Measurements from ENCODE around the gene KCTD14.

The KCTD14 gene

GRCh38 chr11:77981346-77981947 lies 41.6 kb downstream of the KCTD14 start:
- DNase-seq (ENCODE audit: extremely low read depth, insufficient read length), result no peak
- peaks cover 5% of the 10 kb centered on the region for H3K36me3 ChIP-seq (ENCODE audit: control insufficient read depth, insufficient read depth, low read length)

GRCh38 chr11:77968337-77968736 lies 54.7 kb downstream of the KCTD14 start:
- DNase-seq (ENCODE audit: extremely low read depth, insufficient read length), result no peak
- TF ChIP-seq CTCF (IDR thresholded peaks at IDR 0.05; ENCODE audit: insufficient read depth, low read length, poor library complexity, severe bottlenecking), result no peak
- H3K36me3 ChIP-seq (ENCODE audit: control insufficient read depth, insufficient read depth, low read length), result peaks cover 2% of the 10 kb centered on the region; the same call in 1 of the 2 replicates
- H3K27me3 ChIP-seq (replicated peaks; ENCODE audit: control insufficient read depth, insufficient read depth, low read length), result no peaks in the 10 kb centered on the region
- H3K4me3 ChIP-seq (replicated peaks; ENCODE audit: low read depth, low read length), result no peak overlapping the region

More at GRCh38 chr11:77981346-77981947, 41.6 kb downstream of the KCTD14 start:
- TF ChIP-seq CTCF (IDR thresholded peaks at IDR 0.05; ENCODE audit: insufficient read depth, low read length, poor library complexity, severe bottlenecking), result no peak
- no peaks in the 10 kb centered on the region for H3K27me3 ChIP-seq (replicated peaks; ENCODE audit: control insufficient read depth, insufficient read depth, low read length)
- H3K4me3 ChIP-seq (replicated peaks; ENCODE audit: low read depth, low read length), result no peak overlapping the region

GRCh38 chr11:77967753-77968152 lies 55.3 kb downstream of the KCTD14 start:
- H3K27me3 ChIP-seq (replicated peaks; ENCODE audit: control insufficient read depth, insufficient read depth, low read length), result no peaks in the 10 kb centered on the region
- no peak for TF ChIP-seq CTCF (IDR thresholded peaks at IDR 0.05; ENCODE audit: insufficient read depth, low read length, poor library complexity, severe bottlenecking)
- no peak for DNase-seq (ENCODE audit: extremely low read depth, insufficient read length)
- H3K4me3 ChIP-seq (replicated peaks; ENCODE audit: low read depth, low read length), result no peak overlapping the region
- peaks cover 2% of the 10 kb centered on the region; the same call in 1 of the 2 replicates for H3K36me3 ChIP-seq (ENCODE audit: control insufficient read depth, insufficient read depth, low read length)

- peaks cover 2% of the 10 kb centered on the region; the same call in 1 of the 2 replicates for H3K36me3 ChIP-seq (ENCODE audit: control insufficient read depth, insufficient read depth, low read length)
- no peak for TF ChIP-seq CTCF (IDR thresholded peaks at IDR 0.05; ENCODE audit: insufficient read depth, low read length, poor library complexity, severe bottlenecking)
- H3K27me3 ChIP-seq (replicated peaks; ENCODE audit: control insufficient read depth, insufficient read depth, low read length), result no peaks in the 10 kb centered on the region
- DNase-seq (ENCODE audit: extremely low read depth, insufficient read length), result no peak
- no peak overlapping the region for H3K4me3 ChIP-seq (replicated peaks; ENCODE audit: low read depth, low read length)
These were observed 56.0 kb downstream of the KCTD14 start for GRCh38 chr11:77967121-77967520.

- no peak for TF ChIP-seq CTCF (IDR thresholded peaks at IDR 0.05; ENCODE audit: insufficient read depth, low read length, poor library complexity, severe bottlenecking)
- no peak overlapping the region for H3K4me3 ChIP-seq (replicated peaks; ENCODE audit: low read depth, low read length)
- peaks cover 2% of the 10 kb centered on the region; the same call in 1 of the 2 replicates for H3K36me3 ChIP-seq (ENCODE audit: control insufficient read depth, insufficient read depth, low read length)
- H3K27me3 ChIP-seq (replicated peaks; ENCODE audit: control insufficient read depth, insufficient read depth, low read length), result no peaks in the 10 kb centered on the region
- no peak for DNase-seq (ENCODE audit: extremely low read depth, insufficient read length)
These were observed 56.7 kb downstream of the KCTD14 start for GRCh38 chr11:77966338-77966737.

All from GM06990 (cell line).